NCI-H2227 treated with DMSO at 0.1 percent for 48 hours (cell line): Measurements from ENCODE around the gene FAM184B.
A peak's percentile ranks its signal among the peaks of the same experiment; 100 is the strongest.

Experiments
- DNase-seq: peaks from one replicate; lab custom pipeline; 2025; lab: John Stamatoyannopoulos, UW

Gene FAM184B

DNA sequence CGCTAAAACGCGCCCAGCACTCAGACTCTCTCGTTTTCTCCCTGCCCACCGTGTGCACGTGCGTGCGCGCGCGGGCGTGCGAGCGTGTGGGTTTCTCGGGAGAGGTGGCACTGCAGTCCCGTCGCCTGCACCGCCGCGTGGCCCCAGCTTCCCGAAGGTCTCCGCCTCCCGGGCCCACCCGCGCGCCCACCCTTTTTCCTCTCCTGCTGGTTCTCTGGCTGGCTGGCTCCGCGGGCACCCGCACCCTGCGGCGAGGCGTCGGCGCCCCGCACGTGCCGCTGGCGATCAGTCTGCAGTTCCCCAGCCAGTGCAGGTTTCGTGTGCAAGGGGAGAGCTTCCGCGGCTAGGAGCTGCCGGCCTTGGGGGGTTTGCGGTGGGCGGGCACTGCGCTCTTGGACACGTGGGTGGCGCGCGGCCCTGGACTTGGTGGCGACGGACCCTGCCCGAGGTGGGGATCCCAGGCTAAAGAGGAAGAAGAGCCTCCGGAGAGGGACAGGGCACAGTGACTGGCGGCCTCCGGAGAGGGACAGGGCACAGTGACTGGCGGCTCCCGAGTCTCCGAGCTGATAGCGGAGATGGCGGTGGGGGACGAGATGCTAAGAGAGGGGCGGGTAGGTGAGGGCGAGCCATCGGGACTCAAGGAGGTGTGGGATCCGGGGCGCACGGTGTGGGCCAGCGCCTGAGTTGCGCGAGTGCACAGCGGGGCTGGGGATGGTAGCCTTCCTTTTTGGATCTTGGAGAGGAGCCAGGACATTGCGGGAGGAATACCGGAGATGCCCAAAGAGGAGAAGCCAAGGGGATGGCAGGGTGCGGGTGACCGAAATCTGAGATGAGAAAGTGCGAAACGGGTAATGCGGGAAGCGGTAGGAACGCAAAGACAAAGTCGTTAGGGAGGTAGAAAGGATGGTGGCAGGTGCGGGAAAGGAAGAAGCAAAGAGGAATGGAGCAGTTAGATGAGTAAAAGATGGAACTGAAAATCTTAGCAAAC lies at the start of gene FAM184B:
Gene FAM184B, minus strand, starts transcription at position 322 of the 988 bp plus-strand sequence. CDS start 322 bp downstream, outside the sequence.
- DNase-seq = no peak

DNA sequence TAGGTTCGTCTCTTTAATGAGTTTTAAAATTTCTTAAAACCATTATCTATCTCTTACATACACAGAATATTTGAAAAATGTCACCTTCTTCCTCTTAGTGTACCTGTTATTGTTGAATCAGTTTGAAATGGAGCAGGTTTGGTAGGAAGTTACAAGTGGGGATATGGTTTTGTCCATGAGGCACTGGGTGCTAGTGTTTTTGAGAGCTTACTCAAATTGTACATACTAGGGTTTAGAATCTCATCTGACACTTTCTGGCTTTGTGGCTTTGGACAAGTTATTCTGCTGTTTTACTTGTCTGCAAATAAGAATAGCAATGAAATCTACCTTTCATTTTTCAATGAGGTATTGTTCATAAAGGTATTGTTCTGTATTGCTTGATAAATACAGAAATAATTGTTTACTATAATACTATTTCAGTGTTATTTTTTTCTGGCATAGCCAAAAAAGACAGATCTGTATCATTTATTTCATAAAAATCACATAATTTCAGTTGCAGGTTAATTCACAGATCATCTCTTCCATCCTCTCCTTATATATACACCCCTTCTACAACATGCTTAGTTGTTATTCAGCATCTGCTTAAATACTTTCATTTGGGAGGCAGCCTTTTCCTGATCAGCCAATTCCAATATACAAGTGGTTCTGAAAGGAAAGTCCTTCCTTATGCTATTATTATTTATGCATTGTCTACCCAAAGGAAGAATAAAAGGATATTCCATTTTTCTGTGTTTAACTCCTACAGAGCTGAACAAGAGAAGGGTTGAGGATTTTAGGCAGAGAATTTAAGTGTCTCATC lies 42.6 kb upstream of the FAM184B start:
- DNase-seq = no peak

DNA sequence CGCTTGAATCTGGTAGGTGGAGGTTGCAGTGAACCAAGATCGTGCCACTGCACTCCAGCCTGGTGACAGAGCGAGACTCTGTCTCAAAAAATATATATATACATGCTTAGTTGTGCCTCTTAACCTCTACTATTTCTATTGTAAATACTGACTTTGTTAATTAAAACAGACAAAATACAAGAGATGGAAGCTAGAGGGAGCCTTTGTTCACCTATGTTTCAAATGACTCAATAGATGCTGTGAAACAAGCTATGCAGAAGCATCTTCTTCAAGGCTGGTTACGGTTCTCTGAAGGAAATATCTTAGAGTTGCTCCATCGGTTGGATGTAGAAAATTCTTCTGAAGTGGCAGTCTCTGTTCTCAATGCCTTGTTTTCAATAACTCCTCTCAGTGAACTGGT lies 35.6 kb upstream of the FAM184B start:
- DNase-seq = peak; percentile 32

DNA sequence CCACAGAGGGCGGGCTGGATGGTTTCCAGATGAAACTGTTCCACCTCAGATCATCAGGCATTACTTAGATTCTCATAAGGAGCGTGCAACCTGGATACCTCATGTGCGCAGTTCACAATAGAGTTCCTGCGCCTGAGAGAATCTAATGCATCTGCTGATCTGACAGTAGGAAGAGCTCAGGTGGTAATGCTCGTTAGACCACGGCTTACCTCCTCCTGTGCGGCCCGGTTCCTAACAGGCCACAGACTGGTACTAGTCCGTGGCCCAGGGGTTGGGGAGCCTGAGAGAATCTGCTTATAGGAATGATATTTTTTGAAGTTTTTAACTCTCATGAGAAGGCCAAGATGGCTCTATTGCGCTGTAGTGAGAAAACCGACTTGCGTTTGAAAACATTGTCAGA lies 34.7 kb upstream of the FAM184B start:
- DNase-seq = no peak

DNA sequence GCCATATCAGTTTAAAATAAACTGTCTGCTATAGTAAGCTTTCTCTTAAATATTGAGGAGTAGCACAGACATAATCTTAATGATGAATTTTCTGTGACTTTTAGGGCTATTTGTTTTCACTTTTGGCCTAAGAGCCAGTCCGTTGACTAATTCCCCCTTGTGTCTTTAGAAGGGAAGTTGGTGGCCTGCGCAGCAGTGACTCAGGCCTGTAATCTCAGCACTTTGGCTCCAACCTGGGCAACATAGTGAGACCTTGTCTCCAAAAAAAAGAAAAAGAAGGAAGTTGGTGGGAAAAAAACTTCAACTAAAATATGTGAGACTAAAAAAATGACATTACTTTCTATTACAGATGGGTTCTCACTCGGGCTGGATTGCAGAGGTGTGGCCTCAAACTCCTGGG lies 32.7 kb upstream of the FAM184B start:
- no peak for DNase-seq

DNA sequence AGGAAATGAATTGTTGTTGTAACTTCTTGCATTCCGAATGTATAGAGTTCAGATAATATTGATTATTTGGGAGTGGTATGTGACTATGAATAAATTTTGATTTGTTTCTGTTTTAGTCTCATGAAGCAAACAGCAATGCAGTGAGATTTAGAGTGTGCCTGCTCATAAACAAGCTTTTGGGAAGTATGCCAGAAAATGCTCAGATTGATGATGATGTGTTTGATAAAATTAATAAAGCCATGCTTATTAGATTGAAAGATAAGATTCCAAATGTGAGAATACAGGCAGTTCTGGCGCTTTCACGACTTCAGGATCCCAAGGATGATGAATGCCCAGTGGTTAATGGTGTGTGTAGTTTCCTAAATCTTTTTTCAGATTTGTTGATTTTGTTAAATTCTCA lies 31.4 kb upstream of the FAM184B start:
- DNase-seq = no peak

DNA sequence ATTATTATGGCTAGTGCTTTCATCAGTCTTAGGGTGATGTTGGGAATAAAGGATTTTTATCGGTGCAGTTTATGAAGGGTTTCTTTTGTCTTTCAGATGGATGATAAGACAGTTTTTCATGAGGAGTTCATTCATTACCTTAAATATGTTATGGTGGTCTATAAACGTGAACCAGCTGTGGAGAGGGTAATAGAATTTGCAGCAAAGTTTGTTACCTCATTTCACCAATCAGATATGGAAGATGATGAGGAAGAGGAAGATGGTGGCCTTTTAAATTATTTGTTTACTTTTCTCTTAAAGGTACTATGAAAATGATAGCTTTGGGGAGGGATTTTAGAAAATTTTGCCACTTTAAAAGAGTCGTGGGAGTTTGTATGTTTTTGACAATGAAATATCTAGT lies 30.7 kb upstream of the FAM184B start:
- DNase-seq = no peak

- DNase-seq = peak; percentile 19
Observed at GRCh38 chr4:17811078-17811603, 29.7 kb upstream of the FAM184B start.

DNA sequence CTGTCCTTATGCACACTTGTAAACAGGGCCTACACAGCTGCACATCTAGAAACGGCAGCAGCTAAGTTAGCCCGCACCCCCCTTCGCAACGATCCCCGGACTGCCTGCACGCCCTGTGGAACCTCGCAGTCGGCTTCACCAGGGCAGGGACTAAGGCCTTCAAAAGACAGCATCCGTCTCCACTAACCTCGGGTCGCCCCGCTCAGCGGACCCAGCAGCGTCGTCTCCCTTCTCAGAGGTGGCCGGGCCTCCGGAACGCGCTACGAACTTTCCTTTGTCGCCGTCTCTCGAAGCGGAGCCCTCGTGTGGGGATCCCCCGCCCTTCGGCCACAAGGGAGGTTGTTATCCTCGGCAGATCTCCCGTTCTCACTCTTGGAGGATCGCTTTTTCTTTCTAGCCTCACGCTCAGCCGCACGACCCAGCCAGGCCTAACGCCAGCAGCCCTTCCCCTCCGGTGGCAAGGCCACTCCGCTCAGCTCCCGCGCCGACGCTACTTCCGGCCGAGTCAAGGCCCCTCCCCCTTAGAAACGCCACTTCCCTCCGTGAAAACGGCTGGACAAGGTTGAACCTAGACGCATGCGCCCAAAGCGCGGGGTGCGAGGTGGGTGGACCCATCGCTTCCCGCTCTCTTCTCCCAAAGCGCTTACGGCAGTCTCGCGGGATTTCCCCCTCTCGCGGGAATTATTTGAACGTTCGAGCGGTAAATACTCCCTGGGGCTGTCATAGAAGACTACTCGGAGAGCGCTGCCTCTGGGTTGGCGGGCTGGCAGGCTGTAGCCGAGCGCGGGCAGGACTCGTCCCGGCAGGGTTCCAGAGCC lies 29.0 kb upstream of the FAM184B start, which contains the start of the genes DCAF16 and NCAPG:
Gene DCAF16, minus strand, starts transcription at position 498 of the 818 bp plus-strand sequence. CDS start 6,616 bp downstream, outside the sequence.
Gene NCAPG, plus strand, starts transcription at position 720 of the 818 bp plus-strand sequence. CDS start 99 bp downstream, outside the sequence.
- peak; percentile 95 for DNase-seq

- no peak for DNase-seq
Observed at GRCh38 chr4:17809667-17810066, 28.2 kb upstream of the FAM184B start.

- no peak for DNase-seq
Observed at GRCh38 chr4:17807446-17807845, 26.0 kb upstream of the FAM184B start.

GRCh38 chr4:17805580-17806155 lies 24.2 kb upstream of the FAM184B start:
- DNase-seq = no peak

- DNase-seq = no peak
Observed at GRCh38 chr4:17797808-17798207, 16.4 kb upstream of the FAM184B start.

GRCh38 chr4:17794730-17795129 lies 13.3 kb upstream of the FAM184B start:
- DNase-seq = no peak

- no peak for DNase-seq
Observed at GRCh38 chr4:17788956-17789355, 7.5 kb upstream of the FAM184B start.

DNA sequence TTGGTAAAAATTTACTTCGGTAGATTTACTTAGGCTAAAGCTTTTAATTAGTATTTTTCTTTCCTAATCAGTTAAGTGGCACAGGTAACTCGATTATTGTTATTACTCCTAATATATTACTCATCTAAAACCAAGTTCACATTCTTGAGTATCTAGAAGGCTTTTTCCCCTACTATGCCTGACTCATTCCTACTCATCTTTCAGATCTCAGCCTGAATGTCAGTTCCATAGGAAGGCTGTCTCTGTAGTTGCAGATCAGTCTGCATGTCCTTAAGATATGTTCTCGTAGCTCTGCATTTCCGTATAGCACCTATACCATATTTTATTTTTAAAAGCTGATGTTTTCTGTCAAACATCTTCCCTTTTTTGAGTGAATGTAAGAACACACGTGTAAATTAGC lies 5.9 kb upstream of the FAM184B start:
- DNase-seq = no peak

DNA sequence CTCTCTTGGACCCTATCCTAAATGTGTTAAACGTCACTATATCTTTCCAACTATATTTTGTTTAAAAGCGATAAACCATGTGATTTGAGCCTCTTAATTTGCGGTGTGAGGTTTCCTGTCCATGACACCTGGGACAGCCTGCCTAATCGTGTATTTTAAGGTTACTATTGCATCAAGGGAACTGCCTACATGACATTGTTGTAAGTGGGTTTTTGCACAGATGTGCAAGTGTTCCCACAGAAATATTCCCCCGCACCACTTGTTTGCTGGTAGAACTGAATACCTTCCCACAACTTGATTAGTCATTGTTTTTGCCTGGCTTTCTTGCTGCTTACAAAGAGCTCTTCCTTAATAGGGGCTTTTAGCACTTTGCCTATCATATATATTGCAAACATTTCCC lies 5.1 kb upstream of the FAM184B start:
- no peak for DNase-seq

DNA sequence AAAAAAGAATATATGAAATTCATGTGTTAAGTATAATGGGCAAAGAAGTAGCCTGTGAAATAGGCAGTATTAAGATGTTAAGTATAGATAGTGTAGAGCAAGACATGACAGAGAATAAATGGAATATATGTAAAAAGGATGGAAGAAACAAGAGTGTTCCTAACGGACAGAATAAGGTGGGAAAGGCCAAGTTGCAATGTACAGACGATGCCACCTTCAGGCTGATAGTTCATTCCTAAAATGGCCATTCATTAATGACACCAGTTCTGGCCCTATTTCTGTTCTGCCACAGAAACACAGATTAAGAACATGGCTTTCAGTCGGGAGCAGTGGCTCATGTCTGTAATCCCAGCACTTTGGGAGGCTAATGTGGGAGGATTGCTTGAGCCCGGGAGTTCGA lies 4.4 kb upstream of the FAM184B start:
- no peak for DNase-seq

GRCh38 chr4:17780501-17781299 lies 721 bp downstream of the FAM184B start:
- DNase-seq = no peak

GRCh38 chr4:17778431-17778830 lies 3.0 kb downstream of the FAM184B start:
- DNase-seq = no peak
